ENCODE measurements around the gene TFPI. TPM values are rescaled to one million over a fixed set of nuclear protein-coding genes. Genes with fewer than 3 reads are reported as not detected.
"Not testable (repeated sequence)": the region's sequence is repeated elsewhere in the genome, so short reads cannot be mapped to it uniquely, and the experiment has no call there.

TFPI gene
- total and polyA plus RNA-seq, 2 donors (not counting 1 experiment from before 2014, with no cell fraction given), result 117 to 274 TPM

DNA sequence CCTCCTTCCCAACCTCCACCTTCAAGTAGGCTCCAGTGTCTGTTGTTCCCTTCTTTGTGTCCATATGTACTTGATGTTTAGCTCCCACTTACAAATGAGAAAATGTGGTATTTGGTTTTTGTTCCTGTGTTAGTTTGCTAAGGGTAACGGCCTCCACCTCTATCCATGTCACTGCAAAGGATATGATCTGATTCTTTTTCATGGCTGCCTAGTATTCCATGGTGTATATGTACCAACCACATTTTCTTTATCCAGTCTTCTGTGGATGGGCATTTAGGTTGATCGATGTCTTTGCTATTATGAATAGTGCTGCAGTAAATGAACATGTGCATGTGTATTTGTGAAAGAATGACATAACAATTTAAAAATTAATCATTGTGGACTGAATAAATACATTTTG is 19.5 kb upstream of the TFPI start:
- H3K27me3 ChIP-seq (ENCODE audit: control insufficient read depth, insufficient read depth, low read length), result no peaks in the 10 kb centered on the region
- no peak overlapping the region for H3K27ac ChIP-seq (ENCODE audit: insufficient read depth, low read length)
- no peak overlapping the region for H3K4me2 ChIP-seq (ENCODE audit: extremely low read depth, insufficient read depth, low read length)
- H3K4me1 ChIP-seq (ENCODE audit: control insufficient read depth, extremely low read depth, insufficient read depth, low read length), result peaks cover 10% of the 10 kb centered on the region
- DNase-seq (ENCODE audit: low read depth in 2 of 2), result no peak
- no peaks in the 10 kb centered on the region for H3K9me3 ChIP-seq (ENCODE audit: control insufficient read depth, insufficient read depth, low read depth, low read length)
- H4K20me1 ChIP-seq (ENCODE audit: control insufficient read depth, extremely low read depth, insufficient read depth, low read length), result no peaks in the 10 kb centered on the region
- H3K9ac ChIP-seq (ENCODE audit: insufficient read depth, low read length), result no peak overlapping the region
- H2AFZ ChIP-seq (ENCODE audit: low read length), result no peak overlapping the region
- no peaks in the 10 kb centered on the region for H3K79me2 ChIP-seq (ENCODE audit: control insufficient read depth, insufficient read depth, low read length)
- no peak overlapping the region for H3K4me3 ChIP-seq (replicated peaks in 1 of 4; ENCODE audit: control extremely low read depth in 1 of 4, insufficient read depth in 1 of 4, low read depth in 3 of 4, low read length in 4 of 4)
- TF ChIP-seq, protein P1, sequence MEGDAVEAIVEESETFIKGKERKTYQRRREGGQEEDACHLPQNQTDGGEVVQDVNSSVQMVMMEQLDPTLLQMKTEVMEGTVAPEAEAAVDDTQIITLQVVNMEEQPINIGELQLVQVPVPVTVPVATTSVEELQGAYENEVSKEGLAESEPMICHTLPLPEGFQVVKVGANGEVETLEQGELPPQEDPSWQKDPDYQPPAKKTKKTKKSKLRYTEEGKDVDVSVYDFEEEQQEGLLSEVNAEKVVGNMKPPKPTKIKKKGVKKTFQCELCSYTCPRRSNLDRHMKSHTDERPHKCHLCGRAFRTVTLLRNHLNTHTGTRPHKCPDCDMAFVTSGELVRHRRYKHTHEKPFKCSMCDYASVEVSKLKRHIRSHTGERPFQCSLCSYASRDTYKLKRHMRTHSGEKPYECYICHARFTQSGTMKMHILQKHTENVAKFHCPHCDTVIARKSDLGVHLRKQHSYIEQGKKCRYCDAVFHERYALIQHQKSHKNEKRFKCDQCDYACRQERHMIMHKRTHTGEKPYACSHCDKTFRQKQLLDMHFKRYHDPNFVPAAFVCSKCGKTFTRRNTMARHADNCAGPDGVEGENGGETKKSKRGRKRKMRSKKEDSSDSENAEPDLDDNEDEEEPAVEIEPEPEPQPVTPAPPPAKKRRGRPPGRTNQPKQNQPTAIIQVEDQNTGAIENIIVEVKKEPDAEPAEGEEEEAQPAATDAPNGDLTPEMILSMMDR (conservative IDR thresholded peaks at IDR 0.05 in 1 of 2, IDR thresholded peaks at IDR 0.05 in 1 of 2; ENCODE audit: low read depth in 1 of 2, low read length in 2 of 2), result no peak
- no peak for TF ChIP-seq EZH2 (IDR thresholded peaks at IDR 0.05; ENCODE audit: low read length, missing control alignments)
- H3K36me3 ChIP-seq (ENCODE audit: control insufficient read depth, insufficient read depth, low read length), result no peaks in the 10 kb centered on the region

GRCh38 chr2:187571996-187572395 is 17.8 kb upstream of the TFPI start:
- not testable (repeated sequence) for DNase-seq (ENCODE audit: low read depth in 2 of 2); H3K4me3 ChIP-seq (replicated peaks in 1 of 4; ENCODE audit: control extremely low read depth in 1 of 4, insufficient read depth in 1 of 4, low read depth in 3 of 4, low read length in 4 of 4); H3K36me3 ChIP-seq (ENCODE audit: control insufficient read depth, insufficient read depth, low read length); H2AFZ ChIP-seq (ENCODE audit: low read length); H3K79me2 ChIP-seq (ENCODE audit: control insufficient read depth, insufficient read depth, low read length); H3K27ac ChIP-seq (ENCODE audit: insufficient read depth, low read length); H4K20me1 ChIP-seq (ENCODE audit: control insufficient read depth, extremely low read depth, insufficient read depth, low read length); H3K4me2 ChIP-seq (ENCODE audit: extremely low read depth, insufficient read depth, low read length); H3K9me3 ChIP-seq (ENCODE audit: control insufficient read depth, insufficient read depth, low read depth, low read length); H3K27me3 ChIP-seq (ENCODE audit: control insufficient read depth, insufficient read depth, low read length); H3K9ac ChIP-seq (ENCODE audit: insufficient read depth, low read length)
- H3K4me1 ChIP-seq (ENCODE audit: control insufficient read depth, extremely low read depth, insufficient read depth, low read length), result peaks cover 10% of the 10 kb centered on the region

- Histone ChIP-seq H2AFZ (ENCODE audit: low read length) (no peak overlapping the region), H3K36me3 (ENCODE audit: control insufficient read depth, insufficient read depth, low read length) (no peaks in the 10 kb centered on the region), H3K9me3 (ENCODE audit: control insufficient read depth, insufficient read depth, low read depth, low read length) (no peaks in the 10 kb centered on the region), H3K27me3 (ENCODE audit: control insufficient read depth, insufficient read depth, low read length) (no peaks in the 10 kb centered on the region), H3K9ac (ENCODE audit: insufficient read depth, low read length) (no peak overlapping the region), H3K4me3 (replicated peaks in 1 of 4; ENCODE audit: control extremely low read depth in 1 of 4, insufficient read depth in 1 of 4, low read depth in 3 of 4, low read length in 4 of 4) (no peak overlapping the region), H4K20me1 (ENCODE audit: control insufficient read depth, extremely low read depth, insufficient read depth, low read length) (no peaks in the 10 kb centered on the region), H3K27ac (ENCODE audit: insufficient read depth, low read length) (no peak overlapping the region), H3K79me2 (ENCODE audit: control insufficient read depth, insufficient read depth, low read length) (no peaks in the 10 kb centered on the region), H3K4me2 (ENCODE audit: extremely low read depth, insufficient read depth, low read length) (no peak overlapping the region), H3K4me1 (ENCODE audit: control insufficient read depth, extremely low read depth, insufficient read depth, low read length) (no peaks in the 10 kb centered on the region)
- DNase-seq (ENCODE audit: low read depth in 2 of 2), result no peak
- no peak for TF ChIP-seq EZH2 (IDR thresholded peaks at IDR 0.05; ENCODE audit: low read length, missing control alignments)
- TF ChIP-seq, protein P1 (conservative IDR thresholded peaks at IDR 0.05 in 1 of 2, IDR thresholded peaks at IDR 0.05 in 1 of 2; ENCODE audit: low read depth in 1 of 2, low read length in 2 of 2), result no peak
Observed at GRCh38 chr2:187569571-187569970, 15.3 kb upstream of the TFPI start.

All from fibroblast of lung (primary cell).